HepG2 (cell line): ENCODE results near the gene MLH1. TPM values are rescaled to one million over a fixed set of nuclear protein-coding genes. Genes with fewer than 3 reads are reported as not detected.

ENCODE experiments used
- ATAC-seq: fragments of 200-7000 bp; cut with Tn5 transposase; 3 replicates; pipeline ENCODE4 v1.9.1; 2020; ENCODE audit warnings: mild to moderate bottlenecking, moderate library complexity
- BruUV-seq: library from RNA; stranded (reverse); fragments of 400-500 nt; replicated peaks from 2 replicates; lab custom pipeline; 2021; lab: Mats Ljungman, UMichigan
- CTCF ChIA-PET: fragments of 300-600 bp; formaldehyde crosslinking; extraction: SDS; loops from one replicate; lab custom pipeline; 2021; ENCODE audit warnings: low total read pairs, inconsistent platforms, low intra/inter-chr PET ratio; lab: Yijun Ruan, JAX
- POLR2A ChIA-PET: fragments of 350-600 bp; sonication (Branson Sonifier 250); formaldehyde crosslinking; loops from one replicate; lab custom pipeline; 2020; ENCODE audit warnings: antibody characterized with exemption, inconsistent platforms; lab: Yijun Ruan, JAX
- DNase-seq: peaks from one replicate; pipeline ENCODE4 v3.0.0-alpha.2; 2015; ENCODE audit warnings: low spot score
- FAIRE-seq: peaks from 3 replicates; lab custom pipeline; 2011; peaks lifted over from hg19 to GRCh38; lab: Jason Lieb, UNC
- H2AFZ ChIP-seq: one replicate; pipeline ENCODE4 v1.6.1; 2011; ENCODE audit warnings: low read length, inconsistent platforms
- H3K27ac ChIP-seq: fragments of 300-600 bp; 3 replicates; pipeline ENCODE4 v1.8.0; 2011; ENCODE audit warnings: mixed run types, mild to moderate bottlenecking, mixed read lengths, low read length, inconsistent platforms; ENCODE audit not compliant: insufficient read depth; ENCODE audit errors: extremely low read length
- H3K27me3 ChIP-seq, 2 experiments: fragments of 200-600 bp in 1 of 2; 2 replicates in 1 of 2; 3 replicates in 1 of 2; pipeline versions ENCODE4 v1.6.0 to v1.8.0; 2011; ENCODE audit warnings: low read length in 2 of 2, mild to moderate bottlenecking in 2 of 2, moderate library complexity in 2 of 2, inconsistent platforms in 1 of 2; ENCODE audit not compliant: insufficient read depth in 2 of 2, control insufficient read depth in 1 of 2
- H3K36me3 ChIP-seq, 2 experiments: fragments of 200-600 bp in 1 of 2; replicated peaks in 1 of 2; 2 replicates in 1 of 2; 3 replicates in 1 of 2; pipeline versions ENCODE4 v1.5.1 to v1.8.0; 2011; ENCODE audit warnings: low read length in 2 of 2, inconsistent platforms in 1 of 2; ENCODE audit not compliant: insufficient read depth in 2 of 2, control insufficient read depth in 1 of 2
- H3K4me1 ChIP-seq: 2 replicates; pipeline ENCODE4 v1.5.1; 2012; ENCODE audit warnings: low read length, inconsistent platforms; ENCODE audit not compliant: insufficient read depth
- H3K4me2 ChIP-seq: 2 replicates; pipeline ENCODE4 v1.6.0; 2011; ENCODE audit warnings: low read depth, low read length, inconsistent platforms
- H3K4me3 ChIP-seq, 3 experiments: fragments of 200-600 bp in 1 of 3; sonication (generic), shearing (Covaris generic) in 1 of 3; replicated peaks in 1 of 3; 2 replicates each; pipeline ENCODE4 v1.5.1; 2011 to 2016; ENCODE audit warnings: low read length in 3 of 3, inconsistent platforms in 2 of 3, low read depth in 2 of 3, mild to moderate bottlenecking in 2 of 3, control low read depth in 1 of 3, mixed read lengths in 1 of 3; ENCODE audit not compliant: insufficient read depth in 1 of 3
- H3K79me2 ChIP-seq: one replicate; pipeline ENCODE4 v1.6.1; 2011; ENCODE audit warnings: low read length, inconsistent platforms; ENCODE audit not compliant: insufficient read depth
- H3K9ac ChIP-seq: 2 replicates; pipeline ENCODE4 v1.6.0; 2011; ENCODE audit warnings: mild to moderate bottlenecking, low read depth, low read length, inconsistent platforms; ENCODE audit not compliant: insufficient read depth
- H3K9me3 ChIP-seq: 2 replicates; pipeline ENCODE4 v1.5.1; 2012; ENCODE audit warnings: mild to moderate bottlenecking, low read length
- H4K20me1 ChIP-seq: 2 replicates; pipeline ENCODE4 v1.6.0; 2011; ENCODE audit warnings: inconsistent platforms, mild to moderate bottlenecking, low read length, moderate library complexity; ENCODE audit not compliant: insufficient read depth
- AKAP8 ChIP-seq: sonication (generic); formaldehyde crosslinking; IDR thresholded peaks from 2 replicates; pipeline ENCODE4 v1.5.1; 2020; ENCODE audit warnings: mild to moderate bottlenecking, missing genetic modification reagents
- PITX1 ChIP-seq: sonication (generic); formaldehyde crosslinking; IDR thresholded peaks from 2 replicates; pipeline ENCODE4 v1.5.1; 2020; ENCODE audit warnings: mild to moderate bottlenecking, missing genetic modification reagents
- in situ Hi-C: cut with HindIII; loops from 2 replicates; pipeline ENCODE4 v1.10.0; 2017; ENCODE audit warnings: low pct_unique_long_range_greater_than_20kb; ENCODE audit not compliant: extremely low pct_ligation_motif_present
- intact Hi-C: fragments of 100-400 bp; cut with micrococcal nuclease; formaldehyde crosslinking; loops from one replicate; pipeline ENCODE4 v1.10.0; 2022; ENCODE audit not compliant: unreplicated experiment
- polyA plus RNA-seq, 8 experiments: library from polyadenylated mRNA; depleted of rRNA in 3 of 8; stranded (reverse) in 7 of 8; unstranded in 1 of 8; fragments of >200 nt; fragmentation: Illumina TruSeq in 4 of 8; extraction: Trizol in 4 of 8; gene quantifications; 2 replicates each; pipeline versions ENCODE4 v1.2.1 to v1.2.3, GENCODE V29; 2011 to 2016; ENCODE audit warnings: low read depth in 4 of 8, missing spikeins in 1 of 8, mixed read lengths in 1 of 8; ENCODE audit not compliant: insufficient read depth in 1 of 8
- total RNA-seq, 5 experiments: library from RNA; depleted of rRNA; stranded (reverse); fragments of >200 nt; fragmentation: Illumina TruSeq; extraction: Trizol; gene quantifications; 2 replicates each; pipeline ENCODE4 v1.2.3, GENCODE V29; 2016; ENCODE audit warnings: low read depth in 1 of 5
- TF ChIP-seq, protein P1 (sequence below): sonication (generic); formaldehyde crosslinking; IDR thresholded peaks from 2 replicates; pipeline ENCODE4 v1.5.1; 2020; ENCODE audit warnings: mild to moderate bottlenecking, missing genetic modification reagents, moderate library complexity
- TF ChIP-seq, protein P2 (sequence below): sonication (generic); formaldehyde crosslinking; IDR thresholded peaks from 2 replicates; pipeline ENCODE4 v1.9.0; 2021; ENCODE audit warnings: missing genetic modification reagents, borderline replicate concordance

The MLH1 gene
- total and polyA plus RNA-seq, 2 of the 13 experiments (the other 11 are each of a cell fraction or from before 2014, with no cell fraction given), result 29.5 to 70.8 TPM

DNA sequence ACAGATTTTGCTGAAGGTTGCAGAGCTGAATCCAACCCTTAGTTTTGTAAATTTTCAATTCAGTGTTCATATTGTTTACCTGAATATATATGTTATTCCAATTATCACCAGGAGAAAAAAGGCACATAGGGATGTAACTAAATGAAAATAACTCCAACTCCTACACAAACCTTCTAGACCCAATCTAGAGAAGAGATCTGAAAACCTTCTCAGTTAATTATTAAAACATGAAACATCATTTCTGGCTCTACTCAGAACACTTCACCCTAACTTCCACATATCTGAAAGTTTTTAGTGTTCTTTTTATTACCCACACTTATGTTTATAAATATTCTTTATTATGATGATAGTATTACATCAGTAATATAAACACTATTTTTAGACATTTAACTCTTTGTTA, 104.5 kb downstream of the MLH1 start:
- peaks cover 19% of the 10 kb centered on the region for H3K4me1 ChIP-seq
- intact Hi-C loops, result no loop called here
- no peak for FAIRE-seq
- no peaks in the 10 kb centered on the region for H3K79me2 ChIP-seq
- no peaks in the 10 kb centered on the region for H3K9me3 ChIP-seq
- no peaks in the 10 kb centered on the region for H3K27me3 ChIP-seq
- TF ChIP-seq PITX1 (no peak), AKAP8 (CRISPR knock-in tag) (no peak)
- TF ChIP-seq, protein P1, sequence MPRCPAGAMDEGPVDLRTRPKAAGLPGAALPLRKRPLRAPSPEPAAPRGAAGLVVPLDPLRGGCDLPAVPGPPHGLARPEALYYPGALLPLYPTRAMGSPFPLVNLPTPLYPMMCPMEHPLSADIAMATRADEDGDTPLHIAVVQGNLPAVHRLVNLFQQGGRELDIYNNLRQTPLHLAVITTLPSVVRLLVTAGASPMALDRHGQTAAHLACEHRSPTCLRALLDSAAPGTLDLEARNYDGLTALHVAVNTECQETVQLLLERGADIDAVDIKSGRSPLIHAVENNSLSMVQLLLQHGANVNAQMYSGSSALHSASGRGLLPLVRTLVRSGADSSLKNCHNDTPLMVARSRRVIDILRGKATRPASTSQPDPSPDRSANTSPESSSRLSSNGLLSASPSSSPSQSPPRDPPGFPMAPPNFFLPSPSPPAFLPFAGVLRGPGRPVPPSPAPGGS (CRISPR knock-in tag), result no peak
- TF ChIP-seq, protein P2, sequence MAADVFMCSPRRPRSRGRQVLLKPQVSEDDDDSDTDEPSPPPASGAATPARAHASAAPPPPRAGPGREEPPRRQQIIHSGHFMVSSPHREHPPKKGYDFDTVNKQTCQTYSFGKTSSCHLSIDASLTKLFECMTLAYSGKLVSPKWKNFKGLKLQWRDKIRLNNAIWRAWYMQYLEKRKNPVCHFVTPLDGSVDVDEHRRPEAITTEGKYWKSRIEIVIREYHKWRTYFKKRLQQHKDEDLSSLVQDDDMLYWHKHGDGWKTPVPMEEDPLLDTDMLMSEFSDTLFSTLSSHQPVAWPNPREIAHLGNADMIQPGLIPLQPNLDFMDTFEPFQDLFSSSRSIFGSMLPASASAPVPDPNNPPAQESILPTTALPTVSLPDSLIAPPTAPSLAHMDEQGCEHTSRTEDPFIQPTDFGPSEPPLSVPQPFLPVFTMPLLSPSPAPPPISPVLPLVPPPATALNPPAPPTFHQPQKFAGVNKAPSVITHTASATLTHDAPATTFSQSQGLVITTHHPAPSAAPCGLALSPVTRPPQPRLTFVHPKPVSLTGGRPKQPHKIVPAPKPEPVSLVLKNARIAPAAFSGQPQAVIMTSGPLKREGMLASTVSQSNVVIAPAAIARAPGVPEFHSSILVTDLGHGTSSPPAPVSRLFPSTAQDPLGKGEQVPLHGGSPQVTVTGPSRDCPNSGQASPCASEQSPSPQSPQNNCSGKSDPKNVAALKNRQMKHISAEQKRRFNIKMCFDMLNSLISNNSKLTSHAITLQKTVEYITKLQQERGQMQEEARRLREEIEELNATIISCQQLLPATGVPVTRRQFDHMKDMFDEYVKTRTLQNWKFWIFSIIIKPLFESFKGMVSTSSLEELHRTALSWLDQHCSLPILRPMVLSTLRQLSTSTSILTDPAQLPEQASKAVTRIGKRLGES (CRISPR knock-in tag), result no peak
- TF ChIP-seq, all 625 proteins: peak for 0
- DNase-seq (no peak), ATAC-seq (no peak)
- H3K27ac ChIP-seq, result no peak overlapping the region
- in situ Hi-C loops, result no loop called here
- no TSS peak for BruUV-seq
- no peaks in the 10 kb centered on the region for H4K20me1 ChIP-seq
- no peak overlapping the region for H3K9ac ChIP-seq
- H3K36me3 ChIP-seq, result 0 out of 5 replicates have a peak, but pooled peaks cover 0 to 3% of the 10 kb centered on the region in 2 experiments
- ChIA-PET CTCF (no interaction called here), POLR2A (no interaction called here)
- no peak overlapping the region for H3K4me3 ChIP-seq
- H2AFZ ChIP-seq, result no peak overlapping the region
- no peak overlapping the region for H3K4me2 ChIP-seq
